ENCODE results near the gene CTNNA3. TPM values are rescaled to one million over a fixed set of nuclear protein-coding genes. Genes with fewer than 3 reads are reported as not detected.
"Not testable (repeated sequence)": the region's sequence is repeated elsewhere in the genome, so short reads cannot be mapped to it uniquely, and the experiment has no call there.

Gene CTNNA3
- polyA plus RNA-seq, 2 donors, result 0.08 to 0.10 TPM

DNA sequence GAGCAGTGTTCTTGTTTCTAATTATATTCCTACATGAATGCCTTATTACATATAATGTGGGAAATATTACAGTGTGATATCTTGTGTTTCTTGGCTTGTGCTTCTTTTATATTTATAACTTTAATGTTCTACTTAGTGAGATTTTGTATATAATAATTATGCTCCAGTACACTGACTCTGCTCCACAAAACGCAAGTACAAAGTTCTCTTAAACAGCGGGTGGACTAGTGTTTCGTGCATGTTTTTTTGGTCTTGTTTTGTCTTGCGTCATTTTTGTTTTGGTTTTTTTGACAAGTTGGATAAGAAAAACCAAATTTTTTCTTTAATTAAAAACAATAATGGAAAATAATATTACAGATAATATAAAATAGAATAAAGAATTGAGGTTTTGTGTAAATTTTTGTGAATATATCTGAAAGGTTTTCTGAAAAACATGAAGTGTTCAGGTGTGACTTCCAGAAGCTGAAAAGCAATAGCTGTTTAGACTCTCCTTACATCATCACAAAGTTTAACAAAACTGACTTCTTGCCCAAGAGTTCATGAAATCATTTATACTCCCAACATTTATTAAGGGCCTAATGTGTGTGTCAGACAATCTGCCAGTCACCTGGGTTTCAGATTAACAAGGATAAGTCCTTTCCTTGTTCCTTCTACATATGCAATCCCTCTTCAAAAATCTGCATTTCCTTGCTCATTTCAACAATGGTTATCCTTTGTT, 438.4 kb downstream of the CTNNA3 start:
- whole genome bisulfite sequencing, 2 donors, result 74 to 93% methylated on average over 4 of the region's 4 CpGs

DNA sequence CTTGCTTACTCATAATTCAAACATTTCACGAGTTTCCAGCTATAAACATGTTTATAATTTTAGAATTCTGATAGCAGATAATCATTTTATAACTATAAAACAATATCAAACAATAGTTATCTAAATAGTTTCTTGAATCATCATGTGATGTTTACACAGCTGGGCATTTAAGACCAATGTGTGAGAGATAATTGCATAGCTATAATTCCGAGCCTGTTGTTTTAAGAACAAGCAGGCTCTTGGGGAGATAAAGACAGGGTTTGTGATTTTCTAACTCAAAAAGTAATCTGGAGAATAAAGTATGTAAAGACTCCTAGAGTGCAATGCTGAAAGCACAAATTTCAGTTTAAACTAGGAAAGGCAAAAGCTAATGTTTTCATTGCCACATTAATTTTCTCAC, 439.0 kb downstream of the CTNNA3 start:
- Histone ChIP-seq H3K4me3 (ENCODE audit: low read depth in 1 of 2, low read length in 2 of 2) (no peak overlapping the region), H3K36me3 (ENCODE audit: control insufficient read depth in 2 of 2, insufficient read depth in 2 of 2, low read length in 1 of 2) (no peaks in the 10 kb centered on the region)
- WGBS, 2 donors, result 30 to 34% methylated on average over 2 of the region's 2 CpGs

More for the DNA sequence above, 438.4 kb downstream of the CTNNA3 start:
- Histone ChIP-seq H3K4me1 (ENCODE audit: control insufficient read depth in 2 of 2, insufficient read depth in 2 of 2, low read length in 1 of 2) (no peaks in the 10 kb centered on the region), H3K36me3 (ENCODE audit: control insufficient read depth in 2 of 2, insufficient read depth in 2 of 2, low read length in 1 of 2) (no peaks in the 10 kb centered on the region), H3K9me3 (ENCODE audit: control insufficient read depth in 2 of 2, insufficient read depth in 1 of 2, low read depth in 1 of 2, low read length in 1 of 2) (no peaks in the 10 kb centered on the region), H3K27me3 (ENCODE audit: control insufficient read depth in 1 of 2, insufficient read depth in 2 of 2, low read length in 2 of 2) (no peaks in the 10 kb centered on the region), H3K27ac (ENCODE audit: low read depth in 2 of 2, low read length in 1 of 2) (no peak overlapping the region), H3K4me3 (ENCODE audit: low read depth in 1 of 2, low read length in 2 of 2) (no peak overlapping the region)

DNA sequence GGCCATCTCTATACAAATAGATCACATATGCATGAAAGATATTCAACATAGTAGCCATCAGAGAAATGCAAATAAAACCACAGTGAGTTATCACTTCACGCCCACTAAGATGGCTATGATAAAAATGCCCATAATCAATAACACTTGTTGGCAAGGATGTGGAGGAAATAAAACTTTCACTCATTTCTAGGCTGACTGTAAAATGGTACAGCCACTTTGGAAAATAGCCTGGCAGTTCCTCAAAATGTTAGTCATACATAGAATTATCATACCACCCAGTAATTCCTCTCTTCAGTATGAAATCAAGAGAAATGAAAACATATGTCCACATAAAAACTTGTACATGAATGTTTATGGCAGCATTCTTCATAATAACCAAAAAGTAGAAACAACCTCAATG, 445.3 kb downstream of the CTNNA3 start:
- WGBS, 2 donors, result 85 to 95% methylated on average over 1 of the region's 1 CpG
- Histone ChIP-seq H3K4me3 (ENCODE audit: low read depth in 1 of 2, low read length in 2 of 2) (no peak overlapping the region), H3K36me3 (ENCODE audit: control insufficient read depth in 2 of 2, insufficient read depth in 2 of 2, low read length in 1 of 2) (no peaks in the 10 kb centered on the region)

More for the DNA sequence above, 439.0 kb downstream of the CTNNA3 start:
- no peak overlapping the region for H3K27ac ChIP-seq (ENCODE audit: low read depth in 2 of 2, low read length in 1 of 2)
- H3K4me1 ChIP-seq (ENCODE audit: control insufficient read depth in 2 of 2, insufficient read depth in 2 of 2, low read length in 1 of 2), result no peaks in the 10 kb centered on the region
- no peaks in the 10 kb centered on the region for H3K9me3 ChIP-seq (ENCODE audit: control insufficient read depth in 2 of 2, insufficient read depth in 1 of 2, low read depth in 1 of 2, low read length in 1 of 2)
- H3K27me3 ChIP-seq (ENCODE audit: control insufficient read depth in 1 of 2, insufficient read depth in 2 of 2, low read length in 2 of 2), result no peaks in the 10 kb centered on the region

DNA sequence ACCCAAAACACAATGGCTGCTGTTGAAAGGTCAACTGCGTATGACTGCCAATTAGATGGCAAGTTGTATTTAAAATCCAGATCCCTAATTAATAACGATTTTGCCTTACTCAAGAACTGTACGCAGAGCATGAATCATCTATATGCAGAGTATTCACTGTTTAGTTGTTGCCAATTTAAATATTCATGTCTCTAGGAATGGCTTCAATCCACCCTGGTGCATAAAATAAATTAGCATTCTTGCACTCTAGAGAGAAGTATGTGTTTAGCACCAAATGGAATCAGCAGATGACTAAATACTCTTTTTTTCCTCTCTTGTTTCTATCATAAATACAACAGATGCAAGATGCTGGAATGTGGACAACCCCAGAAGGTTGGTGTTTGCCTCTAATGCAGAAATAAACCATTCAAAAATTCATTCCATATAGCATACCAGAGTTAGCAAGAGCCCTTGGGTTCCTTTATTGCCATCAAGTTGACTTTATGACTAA, 449.9 kb downstream of the CTNNA3 start:
- no peaks in the 10 kb centered on the region for H3K4me1 ChIP-seq (ENCODE audit: control insufficient read depth in 2 of 2, insufficient read depth in 2 of 2, low read length in 1 of 2)
- peaks cover 0 to 3% of the 10 kb centered on the region in 2 donors for H3K9me3 ChIP-seq (ENCODE audit: control insufficient read depth in 2 of 2, insufficient read depth in 1 of 2, low read depth in 1 of 2, low read length in 1 of 2)
- no peaks in the 10 kb centered on the region for H3K27me3 ChIP-seq (ENCODE audit: control insufficient read depth in 1 of 2, insufficient read depth in 2 of 2, low read length in 2 of 2)
- H3K4me3 ChIP-seq (ENCODE audit: low read depth in 1 of 2, low read length in 2 of 2), result no peak overlapping the region
- no peak overlapping the region for H3K27ac ChIP-seq (ENCODE audit: low read depth in 2 of 2, low read length in 1 of 2)
- WGBS, 2 donors, result 85 to 88% methylated on average over 3 of the region's 3 CpGs
- H3K36me3 ChIP-seq (ENCODE audit: control insufficient read depth in 2 of 2, insufficient read depth in 2 of 2, low read length in 1 of 2), result no peaks in the 10 kb centered on the region

More for the DNA sequence above, 445.3 kb downstream of the CTNNA3 start:
- H3K27ac ChIP-seq (ENCODE audit: low read depth in 2 of 2, low read length in 1 of 2), result no peak overlapping the region
- no peaks in the 10 kb centered on the region for H3K27me3 ChIP-seq (ENCODE audit: control insufficient read depth in 1 of 2, insufficient read depth in 2 of 2, low read length in 2 of 2)
- H3K4me1 ChIP-seq (ENCODE audit: control insufficient read depth in 2 of 2, insufficient read depth in 2 of 2, low read length in 1 of 2), result no peaks in the 10 kb centered on the region
- H3K9me3 ChIP-seq (ENCODE audit: control insufficient read depth in 2 of 2, insufficient read depth in 1 of 2, low read depth in 1 of 2, low read length in 1 of 2), result peaks cover 0 to 3% of the 10 kb centered on the region in 2 donors

DNA sequence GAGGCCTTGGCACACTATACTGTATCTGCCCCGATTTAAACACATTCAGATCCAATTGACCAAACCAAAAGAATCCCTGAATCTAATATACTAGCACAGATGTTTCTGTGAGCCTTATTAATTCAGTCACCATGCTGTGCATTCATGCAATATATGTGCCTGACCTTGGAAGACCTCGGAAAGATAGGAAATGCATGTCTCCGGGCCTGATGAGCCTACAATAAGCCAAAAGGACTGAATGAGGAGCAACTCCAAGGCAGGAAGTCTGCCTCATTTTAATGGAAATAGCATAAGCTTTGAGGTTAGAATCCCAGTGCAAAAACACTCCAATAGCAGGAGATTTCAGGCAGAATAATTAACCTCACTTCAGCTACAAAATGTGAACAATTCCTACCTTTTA, 453.5 kb downstream of the CTNNA3 start:
- 62 to 64% methylated on average over 3 of the region's 3 CpGs for WGBS, 2 donors
- Histone ChIP-seq H3K36me3 (ENCODE audit: control insufficient read depth in 2 of 2, insufficient read depth in 2 of 2, low read length in 1 of 2) (no peaks in the 10 kb centered on the region), H3K4me1 (ENCODE audit: control insufficient read depth in 2 of 2, insufficient read depth in 2 of 2, low read length in 1 of 2) (no peaks in the 10 kb centered on the region), H3K27me3 (ENCODE audit: control insufficient read depth in 1 of 2, insufficient read depth in 2 of 2, low read length in 2 of 2) (no peaks in the 10 kb centered on the region), H3K4me3 (ENCODE audit: low read depth in 1 of 2, low read length in 2 of 2) (no peak overlapping the region), H3K9me3 (ENCODE audit: control insufficient read depth in 2 of 2, insufficient read depth in 1 of 2, low read depth in 1 of 2, low read length in 1 of 2) (no peaks in the 10 kb centered on the region), H3K27ac (ENCODE audit: low read depth in 2 of 2, low read length in 1 of 2) (no peak overlapping the region)

DNA sequence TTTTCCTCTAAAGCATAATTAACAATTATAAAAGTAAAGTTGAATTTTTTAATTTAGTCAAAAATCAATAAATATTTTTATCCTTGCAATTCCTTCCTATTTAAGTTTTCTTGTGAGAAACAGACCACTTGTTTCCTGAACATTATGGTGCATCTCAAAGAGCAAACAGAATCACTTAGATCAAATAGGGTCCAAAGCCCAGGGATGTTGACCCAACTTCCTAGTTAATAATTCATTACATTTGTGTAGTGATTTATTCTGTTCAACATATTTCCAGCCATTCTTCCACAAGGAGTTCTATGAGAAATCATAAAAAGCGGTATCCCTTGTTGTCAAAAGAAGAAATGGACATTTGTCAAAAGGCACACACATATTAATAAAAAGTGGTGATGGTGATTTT, 454.5 kb downstream of the CTNNA3 start:
- H3K4me3 ChIP-seq (ENCODE audit: low read depth in 1 of 2, low read length in 2 of 2), result no peak overlapping the region
- H3K9me3 ChIP-seq (ENCODE audit: control insufficient read depth in 2 of 2, insufficient read depth in 1 of 2, low read depth in 1 of 2, low read length in 1 of 2), result no peaks in the 10 kb centered on the region
- no peaks in the 10 kb centered on the region for H3K27me3 ChIP-seq (ENCODE audit: control insufficient read depth in 1 of 2, insufficient read depth in 2 of 2, low read length in 2 of 2)
- H3K36me3 ChIP-seq (ENCODE audit: control insufficient read depth in 2 of 2, insufficient read depth in 2 of 2, low read length in 1 of 2), result no peaks in the 10 kb centered on the region
- H3K4me1 ChIP-seq (ENCODE audit: control insufficient read depth in 2 of 2, insufficient read depth in 2 of 2, low read length in 1 of 2), result no peaks in the 10 kb centered on the region
- no peak overlapping the region for H3K27ac ChIP-seq (ENCODE audit: low read depth in 2 of 2, low read length in 1 of 2)
- 31 to 51% methylated on average over 1 of the region's 1 CpG for WGBS, 2 donors

DNA sequence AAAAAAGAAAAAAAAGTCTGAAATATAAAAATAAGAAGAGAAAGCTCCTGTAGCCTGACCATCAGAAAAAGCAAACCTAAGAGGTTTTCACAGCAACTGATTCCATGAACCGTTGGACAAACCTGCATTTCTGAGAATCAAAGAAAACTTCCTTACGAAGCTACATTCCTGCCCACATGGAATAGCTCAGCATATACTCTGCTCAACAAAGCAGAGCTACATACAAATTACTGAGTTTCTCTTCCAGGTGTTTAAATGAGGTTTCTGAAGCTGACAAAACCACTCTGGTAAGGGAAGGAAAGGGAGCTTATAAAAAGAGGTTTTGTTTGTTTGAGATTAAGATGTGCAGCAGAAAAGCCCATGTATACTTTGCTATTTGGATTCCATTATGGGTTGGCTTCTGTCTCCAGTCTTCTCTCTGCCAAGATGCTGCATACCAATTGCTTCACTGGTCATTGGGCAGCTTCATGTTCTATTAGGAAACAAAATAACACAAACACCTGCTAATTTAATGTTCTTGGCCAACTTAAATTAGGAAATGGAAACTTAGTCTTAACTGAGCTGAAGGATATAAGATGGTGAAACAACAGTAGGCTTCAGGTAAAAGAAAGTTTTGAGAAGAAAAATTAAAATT, 456.0 kb downstream of the CTNNA3 start:
- H3K27ac ChIP-seq (ENCODE audit: low read depth in 2 of 2, low read length in 1 of 2), result no peak overlapping the region
- WGBS, 2 donors, result 51 to 69% methylated on average over 2 of the region's 2 CpGs
- H3K4me3 ChIP-seq (ENCODE audit: low read depth in 1 of 2, low read length in 2 of 2), result no peak overlapping the region
- H3K4me1 ChIP-seq (ENCODE audit: control insufficient read depth in 2 of 2, insufficient read depth in 2 of 2, low read length in 1 of 2), result no peaks in the 10 kb centered on the region
- no peaks in the 10 kb centered on the region for H3K27me3 ChIP-seq (ENCODE audit: control insufficient read depth in 1 of 2, insufficient read depth in 2 of 2, low read length in 2 of 2)
- H3K9me3 ChIP-seq (ENCODE audit: control insufficient read depth in 2 of 2, insufficient read depth in 1 of 2, low read depth in 1 of 2, low read length in 1 of 2), result no peaks in the 10 kb centered on the region
- H3K36me3 ChIP-seq (ENCODE audit: control insufficient read depth in 2 of 2, insufficient read depth in 2 of 2, low read length in 1 of 2), result no peaks in the 10 kb centered on the region

DNA sequence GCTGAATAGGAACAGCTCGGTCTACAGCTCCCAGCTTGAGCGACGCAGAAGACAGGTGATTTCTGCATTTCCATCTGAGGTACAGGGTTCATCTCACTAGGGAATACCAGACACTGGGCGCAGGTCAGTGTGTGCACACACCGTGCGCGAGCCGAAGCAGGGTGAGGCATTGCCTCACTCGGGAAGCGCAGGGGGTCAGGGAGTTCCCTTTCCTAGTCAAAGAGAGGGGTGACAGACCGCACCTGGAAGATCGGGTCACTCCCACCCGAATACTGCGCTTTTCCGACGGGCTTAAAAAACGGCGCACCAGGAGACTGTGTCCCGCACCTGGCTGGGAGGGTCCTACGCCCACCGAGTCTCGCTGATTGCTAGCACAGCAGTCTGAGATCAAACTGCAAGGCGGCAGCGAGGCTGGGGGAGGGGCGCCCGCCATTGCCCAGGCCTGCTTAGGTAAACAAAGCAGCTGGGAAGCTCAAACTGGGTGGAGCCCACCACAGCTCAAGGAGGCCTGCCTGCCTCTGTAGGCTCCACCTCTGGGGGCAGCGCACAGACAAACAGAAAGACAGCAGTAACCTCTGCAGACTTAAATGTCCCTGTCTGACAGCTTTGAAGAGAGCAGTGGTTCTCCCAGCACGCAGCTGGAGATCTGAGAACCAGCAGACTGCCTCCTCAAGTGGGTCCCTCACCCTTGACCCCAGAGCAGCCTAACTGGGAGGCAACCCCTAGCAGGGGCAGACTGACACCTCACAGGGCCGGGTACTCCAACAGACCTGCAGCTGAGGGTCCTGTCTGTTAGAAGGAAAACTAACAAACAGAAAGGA, 465.1 kb downstream of the CTNNA3 start:
- not testable (repeated sequence) for H3K36me3 ChIP-seq (ENCODE audit: control insufficient read depth in 2 of 2, insufficient read depth in 2 of 2, low read length in 1 of 2); H3K4me1 ChIP-seq (ENCODE audit: control insufficient read depth in 2 of 2, insufficient read depth in 2 of 2, low read length in 1 of 2); H3K27me3 ChIP-seq (ENCODE audit: control insufficient read depth in 1 of 2, insufficient read depth in 2 of 2, low read length in 2 of 2); H3K4me3 ChIP-seq (ENCODE audit: low read depth in 1 of 2, low read length in 2 of 2); H3K27ac ChIP-seq (ENCODE audit: low read depth in 2 of 2, low read length in 1 of 2); H3K9me3 ChIP-seq (ENCODE audit: control insufficient read depth in 2 of 2, insufficient read depth in 1 of 2, low read depth in 1 of 2, low read length in 1 of 2)
- WGBS, 2 donors, result 12 to 17% methylated on average over 27 to 29 of the region's 29 CpGs

DNA sequence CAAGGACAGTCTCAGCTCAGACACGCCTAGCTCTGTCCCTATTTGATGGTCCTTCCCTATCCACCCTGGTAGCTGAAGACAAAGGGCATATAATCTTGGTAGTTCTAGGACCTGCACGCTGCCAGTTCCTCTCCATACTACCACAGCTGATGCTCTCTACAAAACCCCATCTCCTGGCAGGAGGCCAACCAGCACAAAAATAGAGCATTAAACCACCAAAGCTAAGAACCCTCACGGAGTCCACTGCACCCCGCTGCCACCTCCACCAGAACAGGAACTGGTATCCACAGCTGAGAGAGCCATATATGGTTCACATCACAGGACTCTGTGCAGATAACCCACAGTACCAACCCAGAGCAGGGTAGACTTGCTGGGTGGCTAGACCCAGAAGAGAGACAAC, 470.8 kb downstream of the CTNNA3 start:
- Histone ChIP-seq H3K4me1 (ENCODE audit: control insufficient read depth in 2 of 2, insufficient read depth in 2 of 2, low read length in 1 of 2) (no peaks in the 10 kb centered on the region), H3K36me3 (ENCODE audit: control insufficient read depth in 2 of 2, insufficient read depth in 2 of 2, low read length in 1 of 2) (no peaks in the 10 kb centered on the region), H3K9me3 (ENCODE audit: control insufficient read depth in 2 of 2, insufficient read depth in 1 of 2, low read depth in 1 of 2, low read length in 1 of 2) (no peaks in the 10 kb centered on the region), H3K27ac (ENCODE audit: low read depth in 2 of 2, low read length in 1 of 2) (no peak overlapping the region), H3K4me3 (ENCODE audit: low read depth in 1 of 2, low read length in 2 of 2) (no peak overlapping the region), H3K27me3 (ENCODE audit: control insufficient read depth in 1 of 2, insufficient read depth in 2 of 2, low read length in 2 of 2) (no peaks in the 10 kb centered on the region)
- 76 to 78% methylated on average over 4 of the region's 4 CpGs for WGBS, 2 donors

Measured in esophagus (tissue), 2 donors.